ENCODE data around the gene CTDP1.

The CTDP1 gene

DNA sequence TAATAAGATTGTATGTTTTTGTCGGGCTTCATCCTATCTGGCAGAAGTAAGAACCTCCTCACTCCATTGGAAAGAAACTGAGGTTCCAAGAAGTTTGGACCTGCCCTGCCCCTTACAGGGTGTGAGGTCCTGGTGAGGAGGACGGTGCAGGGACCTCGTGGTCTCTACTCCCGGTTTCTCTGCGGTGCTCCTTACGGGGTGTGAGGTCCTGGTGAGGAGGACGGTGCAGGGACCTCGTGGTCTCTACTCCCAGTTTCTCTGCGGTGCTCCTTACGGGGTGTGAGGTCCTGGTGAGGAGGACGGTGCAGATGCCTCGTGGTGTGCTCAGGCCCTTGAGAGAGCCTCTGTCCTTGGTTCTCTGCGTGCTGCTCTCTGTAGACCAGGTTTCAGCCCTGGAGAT is 5.2 kb downstream of the CTDP1 start:
- no peak overlapping the region for H3K4me3 ChIP-seq (ENCODE audit: low read length)
- no peak for DNase-seq
- H3K4me1 ChIP-seq (ENCODE audit: low read length) = peaks cover 9% of the 10 kb centered on the region; the same call in 1 of the 2 replicates
- H3K27ac ChIP-seq (ENCODE audit: low read length) = no peak overlapping the region
- no peak overlapping the region for H2AFZ ChIP-seq (ENCODE audit: low read length)
- H3F3A ChIP-seq (ENCODE audit: insufficient read depth, low read length) = no peaks in the 10 kb centered on the region
- peaks cover 5% of the 10 kb centered on the region; the same call in 1 of the 2 replicates for H3K36me3 ChIP-seq (replicated peaks; ENCODE audit: insufficient read depth, low read length)
- peaks cover 88% of the 10 kb centered on the region for H3K79me2 ChIP-seq (ENCODE audit: low read length)
- H3K9ac ChIP-seq (ENCODE audit: low read length) = no peak overlapping the region
- H3K9me3 ChIP-seq (replicated peaks; ENCODE audit: insufficient read depth, low read length) = no peaks in the 10 kb centered on the region
- TF ChIP-seq EZH2 (optimal IDR thresholded peaks at IDR 0.05; ENCODE audit: low read depth, low read length) = no peak
- TF ChIP-seq EZH2phosphoT487 (IDR thresholded peaks at IDR 0.05; ENCODE audit: low read length) = no peak
- TF ChIP-seq, protein P1, sequence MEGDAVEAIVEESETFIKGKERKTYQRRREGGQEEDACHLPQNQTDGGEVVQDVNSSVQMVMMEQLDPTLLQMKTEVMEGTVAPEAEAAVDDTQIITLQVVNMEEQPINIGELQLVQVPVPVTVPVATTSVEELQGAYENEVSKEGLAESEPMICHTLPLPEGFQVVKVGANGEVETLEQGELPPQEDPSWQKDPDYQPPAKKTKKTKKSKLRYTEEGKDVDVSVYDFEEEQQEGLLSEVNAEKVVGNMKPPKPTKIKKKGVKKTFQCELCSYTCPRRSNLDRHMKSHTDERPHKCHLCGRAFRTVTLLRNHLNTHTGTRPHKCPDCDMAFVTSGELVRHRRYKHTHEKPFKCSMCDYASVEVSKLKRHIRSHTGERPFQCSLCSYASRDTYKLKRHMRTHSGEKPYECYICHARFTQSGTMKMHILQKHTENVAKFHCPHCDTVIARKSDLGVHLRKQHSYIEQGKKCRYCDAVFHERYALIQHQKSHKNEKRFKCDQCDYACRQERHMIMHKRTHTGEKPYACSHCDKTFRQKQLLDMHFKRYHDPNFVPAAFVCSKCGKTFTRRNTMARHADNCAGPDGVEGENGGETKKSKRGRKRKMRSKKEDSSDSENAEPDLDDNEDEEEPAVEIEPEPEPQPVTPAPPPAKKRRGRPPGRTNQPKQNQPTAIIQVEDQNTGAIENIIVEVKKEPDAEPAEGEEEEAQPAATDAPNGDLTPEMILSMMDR (IDR thresholded peaks at IDR 0.05; ENCODE audit: low read length) = no peak
- no peaks in the 10 kb centered on the region for H4K20me1 ChIP-seq (ENCODE audit: insufficient read depth, low read length)
- no peaks in the 10 kb centered on the region for H3K27me3 ChIP-seq (replicated peaks; ENCODE audit: insufficient read depth, low read length)
- H3K9me2 ChIP-seq (replicated peaks; ENCODE audit: insufficient read depth, low read length) = no peaks in the 10 kb centered on the region
- H3K4me2 ChIP-seq (ENCODE audit: low read depth, low read length) = no peak overlapping the region

DNA sequence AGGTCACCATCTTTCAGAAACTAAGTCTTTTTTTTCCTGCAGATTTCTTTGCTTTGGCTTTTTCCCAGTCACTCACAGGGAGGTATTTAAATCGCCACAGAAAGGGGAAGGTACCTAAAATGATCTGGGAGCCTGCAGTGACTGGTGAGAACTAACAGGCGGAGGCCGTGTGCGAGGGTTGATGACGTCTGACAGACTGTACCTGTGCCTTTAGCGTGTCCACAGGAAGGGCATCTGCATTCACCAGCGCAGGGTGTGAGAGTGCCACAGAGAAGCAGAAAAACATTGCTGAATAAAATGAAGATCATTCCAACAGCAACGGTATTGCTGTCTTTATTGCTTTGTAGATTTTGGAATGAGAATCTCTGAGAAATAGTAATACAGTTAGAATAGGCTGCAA is 5.7 kb downstream of the CTDP1 start:
- peaks cover 9% of the 10 kb centered on the region; the same call in 1 of the 2 replicates for H3K4me1 ChIP-seq (ENCODE audit: low read length)
- TF ChIP-seq EZH2 (optimal IDR thresholded peaks at IDR 0.05; ENCODE audit: low read depth, low read length) (no peak), EZH2phosphoT487 (IDR thresholded peaks at IDR 0.05; ENCODE audit: low read length) (no peak)
- TF ChIP-seq, protein P1 (IDR thresholded peaks at IDR 0.05; ENCODE audit: low read length) = no peak
- DNase-seq = no peak
- peaks cover 90% of the 10 kb centered on the region for H3K79me2 ChIP-seq (ENCODE audit: low read length)
- H3K27me3 ChIP-seq (replicated peaks; ENCODE audit: insufficient read depth, low read length) = no peaks in the 10 kb centered on the region
- no peaks in the 10 kb centered on the region for H4K20me1 ChIP-seq (ENCODE audit: insufficient read depth, low read length)
- H3F3A ChIP-seq (ENCODE audit: insufficient read depth, low read length) = no peaks in the 10 kb centered on the region
- H3K4me2 ChIP-seq (ENCODE audit: low read depth, low read length) = no peak overlapping the region
- no peak overlapping the region for H3K27ac ChIP-seq (ENCODE audit: low read length)
- no peaks in the 10 kb centered on the region for H3K9me3 ChIP-seq (replicated peaks; ENCODE audit: insufficient read depth, low read length)
- no peak overlapping the region for H2AFZ ChIP-seq (ENCODE audit: low read length)
- H3K36me3 ChIP-seq (replicated peaks; ENCODE audit: insufficient read depth, low read length) = peaks cover 5% of the 10 kb centered on the region; the same call in 1 of the 2 replicates
- no peak overlapping the region for H3K4me3 ChIP-seq (ENCODE audit: low read length)
- no peaks in the 10 kb centered on the region for H3K9me2 ChIP-seq (replicated peaks; ENCODE audit: insufficient read depth, low read length)
- no peak overlapping the region for H3K9ac ChIP-seq (ENCODE audit: low read length)

DNA sequence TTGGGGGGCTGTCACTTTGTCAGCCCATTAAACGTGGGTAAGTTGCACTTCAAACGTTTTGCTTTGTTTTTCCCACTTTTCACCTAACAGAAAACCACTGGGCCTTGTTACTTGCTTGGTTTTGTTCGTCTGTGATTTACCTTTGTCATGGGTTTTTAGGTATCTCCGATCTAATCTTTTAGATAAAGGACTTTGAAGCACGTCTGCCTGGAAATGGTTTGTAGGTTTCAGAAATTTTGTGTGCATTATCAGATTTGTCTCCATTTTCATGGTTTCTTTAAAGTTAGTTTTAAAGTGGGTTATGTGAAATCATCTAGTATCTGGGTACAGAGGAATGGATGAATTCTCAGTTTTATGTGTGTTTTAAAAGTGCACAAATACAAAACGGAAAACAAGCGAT is 6.4 kb downstream of the CTDP1 start:
- Histone ChIP-seq H3K27ac (ENCODE audit: low read length) (no peak overlapping the region), H3K27me3 (replicated peaks; ENCODE audit: insufficient read depth, low read length) (no peaks in the 10 kb centered on the region), H4K20me1 (ENCODE audit: insufficient read depth, low read length) (no peaks in the 10 kb centered on the region), H3F3A (ENCODE audit: insufficient read depth, low read length) (no peaks in the 10 kb centered on the region), H3K9me3 (replicated peaks; ENCODE audit: insufficient read depth, low read length) (no peaks in the 10 kb centered on the region), H3K9me2 (replicated peaks; ENCODE audit: insufficient read depth, low read length) (no peaks in the 10 kb centered on the region), H3K4me2 (ENCODE audit: low read depth, low read length) (no peak overlapping the region), H3K4me3 (ENCODE audit: low read length) (no peak overlapping the region), H2AFZ (ENCODE audit: low read length) (no peak overlapping the region), H3K9ac (ENCODE audit: low read length) (no peak overlapping the region), H3K4me1 (ENCODE audit: low read length) (0 out of 2 replicates have a peak, but pooled peaks cover 4% of the 10 kb centered on the region), H3K79me2 (ENCODE audit: low read length) (peaks cover 90% of the 10 kb centered on the region), H3K36me3 (replicated peaks; ENCODE audit: insufficient read depth, low read length) (peaks cover 5% of the 10 kb centered on the region; the same call in 1 of the 2 replicates)
- TF ChIP-seq, protein P1 (IDR thresholded peaks at IDR 0.05; ENCODE audit: low read length) = no peak
- TF ChIP-seq EZH2 (optimal IDR thresholded peaks at IDR 0.05; ENCODE audit: low read depth, low read length) = no peak
- no peak for TF ChIP-seq EZH2phosphoT487 (IDR thresholded peaks at IDR 0.05; ENCODE audit: low read length)
- DNase-seq = no peak

All from MM.1S (cell line).